CD4-positive, alpha-beta memory T cell (primary cell): ENCODE measurements around the gene PRDM7. TPM values are rescaled to one million over a fixed set of nuclear protein-coding genes. Genes with fewer than 3 reads are reported as not detected.
A peak's percentile ranks its signal among the peaks of the same experiment; 100 is the strongest.

Experiments used
- CTCF ChIA-PET: fragments of 350-600 bp; sonication (Branson Sonifier 250); formaldehyde crosslinking; loops from one replicate; lab custom pipeline; 2021; ENCODE audit warnings: inconsistent platforms; ENCODE audit not compliant: partially characterized antibody; lab: Charles Lee
- POLR2A ChIA-PET: fragments of 350-600 bp; sonication (Branson Sonifier 250); formaldehyde crosslinking; loops from one replicate; lab custom pipeline; 2021; ENCODE audit not compliant: partially characterized antibody; lab: Charles Lee
- DNase-seq, 5 donors: peaks; one replicate each; pipeline versions ENCODE4 v3.0.0 to v3.0.0-alpha.2; 2020 to 2022; ENCODE audit warnings: mixed read lengths in 1 of 5
- H3K27ac ChIP-seq: one replicate; pipeline ENCODE4 v1.7.0; 2013; ENCODE audit warnings: low read depth, low read length
- H3K27me3 ChIP-seq: 2 replicates; pipeline ENCODE4 v1.7.0; 2013; ENCODE audit warnings: mild to moderate bottlenecking, low read length, moderate library complexity; ENCODE audit not compliant: insufficient read depth
- H3K36me3 ChIP-seq: 2 replicates; pipeline ENCODE4 v1.7.0; 2013; ENCODE audit warnings: mild to moderate bottlenecking, low read length, moderate library complexity; ENCODE audit not compliant: insufficient read depth
- H3K4me1 ChIP-seq: 2 replicates; pipeline ENCODE4 v1.7.0; 2013; ENCODE audit warnings: mild to moderate bottlenecking, low read length, moderate library complexity; ENCODE audit not compliant: insufficient read depth
- H3K4me3 ChIP-seq, 2 donors: one replicate each; pipeline ENCODE4 v1.7.0; 2013; ENCODE audit warnings: low read length in 2 of 2, mild to moderate bottlenecking in 1 of 2
- H3K9me3 ChIP-seq, 2 donors: one replicate each; pipeline ENCODE4 v1.7.0; 2013; ENCODE audit warnings: low read length in 2 of 2, control low read depth in 1 of 2; ENCODE audit not compliant: control insufficient read depth in 1 of 2
- H3K27ac Mint-ChIP-seq, 7 donors: one replicate each; pipeline ENCODE4 v1.8.0; 2020 to 2021; ENCODE audit warnings: mixed read lengths in 7 of 7, mild to moderate bottlenecking in 6 of 7, inconsistent platforms in 3 of 7, moderate library complexity in 3 of 7
- H3K27me3 Mint-ChIP-seq, 2 donors: one replicate each; pipeline ENCODE4 v1.8.0; 2020 to 2021; ENCODE audit warnings: mixed read lengths in 2 of 2
- H3K36me3 Mint-ChIP-seq, 2 donors: one replicate each; pipeline ENCODE4 v1.8.0; 2020 to 2021; ENCODE audit warnings: mixed read lengths in 2 of 2, inconsistent platforms in 1 of 2, mild to moderate bottlenecking in 1 of 2
- H3K4me1 Mint-ChIP-seq, 4 donors: one replicate each; pipeline ENCODE4 v1.8.0; 2020 to 2021; ENCODE audit warnings: mixed read lengths in 4 of 4, mild to moderate bottlenecking in 1 of 4
- H3K4me3 Mint-ChIP-seq, 8 donors: one replicate each; pipeline ENCODE4 v1.8.0; 2020 to 2021; ENCODE audit warnings: mixed read lengths in 8 of 8, mild to moderate bottlenecking in 7 of 8, moderate library complexity in 6 of 8, inconsistent platforms in 3 of 8
- H3K9me3 Mint-ChIP-seq, 8 donors: one replicate each; pipeline ENCODE4 v1.8.0; 2020 to 2021; ENCODE audit warnings: mixed read lengths in 8 of 8, mild to moderate bottlenecking in 5 of 8, inconsistent platforms in 3 of 8, moderate library complexity in 1 of 8
- intact Hi-C: fragments of 100-400 bp; cut with micrococcal nuclease; formaldehyde crosslinking; loops from one replicate; pipeline ENCODE4 v1.15.1; 2023
- polyA plus RNA-seq, 2 donors: library from polyadenylated mRNA; unstranded; fragments of 300-500 nt; fragmentation: Illumina TruSeq; gene quantifications; one replicate each; pipeline ENCODE4 v1.2.3, GENCODE V29; 2021
- total RNA-seq, 2 experiments: library from RNA; stranded (reverse); gene quantifications; one replicate each; pipeline ENCODE4 v1.2.3, GENCODE V29; 2021

The PRDM7 gene
- total and polyA plus RNA-seq, 4 experiments from 2014 or later: not detected

GRCh38 chr16:90028985-90029384 lies 48.1 kb downstream of the PRDM7 start:
- H3K36me3 Mint-ChIP-seq: peaks cover 3 to 19% of the 10 kb centered on the region in 2 donors
- H3K4me3 ChIP-seq: no peak overlapping the region
- H3K27ac ChIP-seq: no peak overlapping the region
- H3K9me3 Mint-ChIP-seq: no peaks in the 10 kb centered on the region
- H3K27me3 Mint-ChIP-seq: no peaks in the 10 kb centered on the region
- H3K9me3 ChIP-seq: no peaks in the 10 kb centered on the region
- CTCF ChIA-PET: interaction anchor here (1.6 kb wide), 1 partner anchor 9 kb away, joined by 3 read pairs; no protein-coding TSS in a partner anchor
- intact Hi-C loops: no loop called here
- H3K4me1 ChIP-seq: peaks cover 8% of the 10 kb centered on the region
- H3K4me3 Mint-ChIP-seq: no peak overlapping the region
- DNase-seq: no peak
- peaks cover 3% of the 10 kb centered on the region for H3K36me3 ChIP-seq
- H3K4me1 Mint-ChIP-seq: peaks cover 8 to 14% (median 10%) of the 10 kb centered on the region in 4 donors
- POLR2A ChIA-PET: no interaction called here
- H3K27ac Mint-ChIP-seq: peak overlapping the region in 1 of 7 donors; percentile 44
- no peaks in the 10 kb centered on the region for H3K27me3 ChIP-seq

- Mint-ChIP-seq H3K36me3 (peaks cover 2 to 11% of the 10 kb centered on the region in 2 donors), H3K27ac (no peak overlapping the region), H3K4me3 (no peak overlapping the region), H3K4me1 (peaks cover 8 to 17% (median 11%) of the 10 kb centered on the region in 4 donors), H3K27me3 (no peaks in the 10 kb centered on the region), H3K9me3 (no peaks in the 10 kb centered on the region)
- intact Hi-C loops: no loop called here
- Histone ChIP-seq H3K4me3 (no peak overlapping the region), H3K9me3 (no peaks in the 10 kb centered on the region), H3K4me1 (peaks cover 15% of the 10 kb centered on the region), H3K36me3 (peaks cover 2% of the 10 kb centered on the region), H3K27me3 (no peaks in the 10 kb centered on the region), H3K27ac (no peak overlapping the region)
- POLR2A ChIA-PET: no interaction called here
- no peak for DNase-seq
- CTCF ChIA-PET: no interaction called here
Measured at GRCh38 chr16:90027611-90028010, 49.5 kb downstream of the PRDM7 start.

GRCh38 chr16:90026135-90026534 lies 51.0 kb downstream of the PRDM7 start:
- peak overlapping the region in 2 of 7 donors; percentile 11 to 53 for H3K27ac Mint-ChIP-seq
- Histone ChIP-seq H3K9me3 (no peaks in the 10 kb centered on the region), H3K4me1 (peaks cover 25% of the 10 kb centered on the region), H3K4me3 (no peak overlapping the region), H3K36me3 (no peaks in the 10 kb centered on the region), H3K27ac (no peak overlapping the region), H3K27me3 (no peaks in the 10 kb centered on the region)
- ChIA-PET CTCF (interaction anchor here (0.7 kb wide), 1 partner anchor 11 kb away, joined by 3 read pairs; no protein-coding TSS in a partner anchor), POLR2A (no interaction called here)
- no peak for DNase-seq
- no peaks in the 10 kb centered on the region for H3K27me3 Mint-ChIP-seq
- peaks cover 10 to 26% (median 19%) of the 10 kb centered on the region in 4 donors for H3K4me1 Mint-ChIP-seq
- intact Hi-C loops: no loop called here
- peak overlapping the region in 3 of 8 donors; percentile 4 to 45 (median 44) for H3K4me3 Mint-ChIP-seq
- no peaks in the 10 kb centered on the region for H3K36me3 Mint-ChIP-seq
- no peaks in the 10 kb centered on the region for H3K9me3 Mint-ChIP-seq

GRCh38 chr16:90023078-90023447 lies 54.1 kb downstream of the PRDM7 start:
- H3K4me3 Mint-ChIP-seq: peak overlapping the region; percentile 20 to 86 (median 78)
- ChIA-PET POLR2A (interaction anchor here (0.7 kb wide), 2 partner anchors 24 to 50 kb away, joined by 3 read pairs; no protein-coding TSS in a partner anchor), CTCF (interaction anchor here (1.0 to 1.6 kb wide), 3 partner anchors 8 to 73 kb away, joined by 3 to 5 read pairs (median 3); no protein-coding TSS in a partner anchor)
- Histone ChIP-seq H3K4me1 (peaks cover 40% of the 10 kb centered on the region), H3K4me3 (peak overlapping the region in 1 of 2 donors; percentile 69), H3K27ac (peak overlapping the region; percentile 51), H3K27me3 (no peaks in the 10 kb centered on the region), H3K36me3 (no peaks in the 10 kb centered on the region), H3K9me3 (no peaks in the 10 kb centered on the region)
- H3K4me1 Mint-ChIP-seq: peaks cover 14 to 33% (median 23%) of the 10 kb centered on the region in 4 donors
- peak overlapping the region in 2 of 7 donors; percentile 35 to 93 for H3K27ac Mint-ChIP-seq
- no peaks in the 10 kb centered on the region for H3K27me3 Mint-ChIP-seq
- no peak for DNase-seq
- H3K9me3 Mint-ChIP-seq: peaks cover 0 to 1% (median 0%) of the 10 kb centered on the region in 8 donors
- no peaks in the 10 kb centered on the region for H3K36me3 Mint-ChIP-seq
- intact Hi-C loops: no loop called here

- POLR2A ChIA-PET: interaction anchor here (0.7 to 1.4 kb wide), 3 partner anchors 11 to 50 kb away, joined by 3 read pairs; no protein-coding TSS in a partner anchor
- peak; percentile 63 to 78 (median 73) for DNase-seq
- Mint-ChIP-seq H3K4me1 (peaks cover 14 to 33% (median 23%) of the 10 kb centered on the region in 4 donors), H3K9me3 (peaks cover 0 to 1% (median 0%) of the 10 kb centered on the region in 8 donors), H3K27ac (peak overlapping the region; percentile 61 to 93 (median 79)), H3K27me3 (no peaks in the 10 kb centered on the region), H3K36me3 (no peaks in the 10 kb centered on the region), H3K4me3 (peak overlapping the region; percentile 73 to 86 (median 80))
- Histone ChIP-seq H3K4me3 (peak overlapping the region in 1 of 2 donors; percentile 69), H3K27me3 (no peaks in the 10 kb centered on the region), H3K27ac (peak overlapping the region; percentile 51), H3K4me1 (peaks cover 40% of the 10 kb centered on the region), H3K9me3 (no peaks in the 10 kb centered on the region), H3K36me3 (no peaks in the 10 kb centered on the region)
- intact Hi-C loops: loop anchor here (1.0 kb wide), 1 partner anchor 13 kb away; no protein-coding TSS in a partner anchor
- CTCF ChIA-PET: interaction anchor here (0.6 to 1.6 kb wide), 4 partner anchors 9 to 134 kb away, joined by 3 to 5 read pairs (median 4); no protein-coding TSS in a partner anchor
Measured at GRCh38 chr16:90022209-90023077, 54.7 kb downstream of the PRDM7 start.

- H3K9me3 ChIP-seq: no peaks in the 10 kb centered on the region
- peaks cover 34% of the 10 kb centered on the region for H3K4me1 ChIP-seq
- H3K4me3 ChIP-seq: no peak overlapping the region
- no peak for DNase-seq
- Mint-ChIP-seq H3K4me3 (peak overlapping the region in 7 of 8 donors; percentile 4 to 82 (median 29)), H3K36me3 (no peaks in the 10 kb centered on the region), H3K9me3 (peaks cover 0 to 1% (median 0%) of the 10 kb centered on the region in 8 donors), H3K27me3 (no peaks in the 10 kb centered on the region), H3K27ac (peak overlapping the region in 3 of 7 donors; percentile 8 to 51 (median 10)), H3K4me1 (peaks cover 11 to 26% (median 17%) of the 10 kb centered on the region in 4 donors)
- H3K36me3 ChIP-seq: no peaks in the 10 kb centered on the region
- no peaks in the 10 kb centered on the region for H3K27me3 ChIP-seq
- ChIA-PET POLR2A (interaction anchor here (0.8 to 1.9 kb wide), 4 partner anchors 9 to 148 kb away, joined by 3 to 5 read pairs (median 3); partner anchors contain the start of gene TCF25), CTCF (interaction anchor here (1.1 to 1.5 kb wide), 6 partner anchors 8 to 111 kb away, joined by 3 to 4 read pairs (median 3); partner anchors contain the start of gene DEF8)
- intact Hi-C loops: no loop called here
- no peak overlapping the region for H3K27ac ChIP-seq
Measured at GRCh38 chr16:90020838-90021382, 56.2 kb downstream of the PRDM7 start.
